Adrenal gland (tissue), 12 donors: ENCODE results near the gene INSRR. TPM values are rescaled to one million over a fixed set of nuclear protein-coding genes. Genes with fewer than 3 reads are reported as not detected.

Source experiments
- DNase-seq, 7 donors: peaks; one replicate each; pipeline ENCODE4 v3.0.0-alpha.2; 2019 to 2020
- H3K27ac ChIP-seq, 5 donors: fragments of 200-600 bp; sonication (generic) in 4 of 5; 1 replicate in 3 of 5; 2 replicates in 2 of 5; pipeline versions ENCODE4 v1.5.1 to v1.8.0; 2016 to 2020; ENCODE audit warnings: mild to moderate bottlenecking in 1 of 5
- H3K27me3 ChIP-seq: fragments of 200-600 bp; 2 replicates; pipeline ENCODE4 v1.8.0; 2021
- H3K36me3 ChIP-seq, 2 donors: fragments of 200-600 bp; replicated peaks in 1 of 2; 1 replicate in 1 of 2; 2 replicates in 1 of 2; pipeline versions ENCODE4 v1.5.1 to v1.8.0; 2018 to 2022
- H3K4me1 ChIP-seq, 2 donors: fragments of 200-600 bp; replicated peaks in 1 of 2; 1 replicate in 1 of 2; 2 replicates in 1 of 2; pipeline versions ENCODE4 v1.5.1 to v1.8.0; 2018 to 2021
- H3K4me3 ChIP-seq, 4 donors: fragments of 200-600 bp; sonication (generic) in 3 of 4; one replicate each; pipeline ENCODE4 v1.5.1; 2016 to 2018
- H3K9me3 ChIP-seq, 3 donors: fragments of 200-600 bp; sonication (generic) in 1 of 3; replicated peaks in 1 of 3; 1 replicate in 2 of 3; 2 replicates in 1 of 3; pipeline versions ENCODE4 v1.5.1 to v1.8.0; 2016 to 2021
- CTCF ChIP-seq, 6 experiments: fragments of 450-650 bp in 4 of 6; fragments of 200-600 bp in 2 of 6; sonication (generic) in 1 of 6; IDR thresholded peaks; 1 replicate in 5 of 6; 2 replicates in 1 of 6; pipeline versions ENCODE4 v1.5.1 to v1.8.0; 2016 to 2021; ENCODE audit warnings: antibody characterized with exemption in 6 of 6, mild to moderate bottlenecking in 2 of 6, moderate library complexity in 1 of 6
- POLR2A ChIP-seq, 2 donors: fragments of 450-650 bp; IDR thresholded peaks; one replicate each; pipeline ENCODE4 v1.6.1; 2017; ENCODE audit warnings: antibody characterized with exemption in 2 of 2, mild to moderate bottlenecking in 2 of 2, moderate library complexity in 1 of 2
- WGBS, 4 donors: extraction: QIAGEN DNeasy Blood & Tissue Kit in 2 of 4; methylation state at CpG; one replicate each; pipeline versions ENCODE4 v1.1.5 to v1.1.7; 2013 to 2017; 5-methylcytosine and 5-hydroxymethylcytosine counted together
- intact Hi-C, 2 donors: fragments of 100-400 bp; cut with DNase I; formaldehyde crosslinking; loops; one replicate each; pipeline versions ENCODE4 v1.14.1 to v1.15.0; 2022 to 2023
- polyA plus RNA-seq, 3 donors: library from polyadenylated mRNA; stranded (reverse); fragments of 200-250 nt in 2 of 3; fragments of 350-450 nt in 1 of 3; fragmentation: Illumina TruSeq in 1 of 3; extraction: RNeasy Lipid Tissue Mini Kit (QIAGEN cat#74804) in 1 of 3; gene quantifications; one replicate each; pipeline ENCODE4 v1.2.3, GENCODE V29; 2013 to 2014
- total RNA-seq, 9 donors: library from RNA; depleted of rRNA in 4 of 9; stranded (reverse); fragments of >200 nt in 4 of 9; fragments of 120-200 nt in 1 of 9; fragmentation: NEBNext Ultra II Directional in 1 of 9; extraction: Animal tissue kit (Norgen Biotek cat#: 25700) in 1 of 9; gene quantifications; one replicate each; pipeline versions ENCODE4 v1.1.0 to v1.2.4, GENCODE V29; 2013 to 2023
- donor health status: healthy with polysubstance abuse.
- donor health status: Bipolar disorder and iron deficiency.
- donor health status: DM: yes; HTN: yes; CAD: no.
- donor health status: DM: no; HTN: no; CAD: no.
- donor health status: DM: no; HTN: no; CAD: no.
- donor health status: DM: yes; HTN: yes; CAD: no.

INSRR gene
- total and polyA plus RNA-seq, 12 donors: 0.04 to 8.7 (median 0.35) TPM; not detected in 2

- intact Hi-C loops: no loop called here
- H3K27ac ChIP-seq: no peak overlapping the region
- H3K27me3 ChIP-seq: no peaks in the 10 kb centered on the region
- H3K36me3 ChIP-seq: no peaks in the 10 kb centered on the region
- TF ChIP-seq CTCF (IDR thresholded peaks at IDR 0.05): no peak
- no peak for TF ChIP-seq POLR2A (IDR thresholded peaks at IDR 0.05)
- WGBS, 4 donors: 88 to 96% (median 92%) methylated on average over 7 of the region's 7 CpGs
- H3K4me1 ChIP-seq: peaks cover 12 to 39% of the 10 kb centered on the region in 2 donors
- no peaks in the 10 kb centered on the region for H3K9me3 ChIP-seq
- no peak overlapping the region for H3K4me3 ChIP-seq
- no peak for DNase-seq
Measured at GRCh38 chr1:156809711-156810366, 49.1 kb downstream of the INSRR start.

GRCh38 chr1:156809281-156809680, 49.6 kb downstream of the INSRR start:
- H3K4me3 ChIP-seq: no peak overlapping the region
- no peaks in the 10 kb centered on the region for H3K27me3 ChIP-seq
- no peaks in the 10 kb centered on the region for H3K36me3 ChIP-seq
- DNase-seq: no peak
- H3K27ac ChIP-seq: no peak overlapping the region
- intact Hi-C loops: no loop called here
- H3K9me3 ChIP-seq: no peaks in the 10 kb centered on the region
- 94 to 100% (median 94%) methylated on average over 8 to 10 of the region's 10 CpGs for WGBS, 4 donors
- peaks cover 9 to 41% of the 10 kb centered on the region in 2 donors for H3K4me1 ChIP-seq
- no peak for TF ChIP-seq POLR2A (IDR thresholded peaks at IDR 0.05)
- no peak for TF ChIP-seq CTCF (IDR thresholded peaks at IDR 0.05)

GRCh38 chr1:156808186-156809030, 50.5 kb downstream of the INSRR start:
- intact Hi-C loops: no loop called here
- Histone ChIP-seq H3K9me3 (no peaks in the 10 kb centered on the region), H3K27me3 (no peaks in the 10 kb centered on the region), H3K4me1 (peaks cover under 1 to 36% of the 10 kb centered on the region in 2 donors), H3K27ac (no peak overlapping the region), H3K4me3 (no peak overlapping the region), H3K36me3 (no peaks in the 10 kb centered on the region)
- no peak for DNase-seq
- TF ChIP-seq POLR2A (IDR thresholded peaks at IDR 0.05) (no peak), CTCF (IDR thresholded peaks at IDR 0.05) (no peak)
- 89 to 95% (median 92%) methylated on average over 16 of the region's 16 CpGs for WGBS, 4 donors

GRCh38 chr1:156807627-156808026, 51.3 kb downstream of the INSRR start:
- Histone ChIP-seq H3K27me3 (no peaks in the 10 kb centered on the region), H3K27ac (no peak overlapping the region), H3K4me1 (peaks cover 0 to 30% of the 10 kb centered on the region in 2 donors), H3K36me3 (no peaks in the 10 kb centered on the region), H3K9me3 (no peaks in the 10 kb centered on the region), H3K4me3 (no peak overlapping the region)
- WGBS, 4 donors: 88 to 96% (median 93%) methylated on average over 2 of the region's 2 CpGs
- TF ChIP-seq POLR2A (IDR thresholded peaks at IDR 0.05) (no peak), CTCF (IDR thresholded peaks at IDR 0.05) (no peak)
- no peak for DNase-seq
- intact Hi-C loops: no loop called here
